Small intestine (tissue), 7 donors: Measurements from ENCODE around the gene CELA2B. TPM values are rescaled to one million over a fixed set of nuclear protein-coding genes. Genes with fewer than 3 reads are reported as not detected.

Experiments used
- DNase-seq, 2 donors: peaks; one replicate each; pipeline versions ENCODE4 v3.0.0 to v3.0.0-alpha.2; 2013
- FAIRE-seq: peaks from 2 replicates; lab custom pipeline; 2012; peaks lifted over from hg19 to GRCh38; lab: Jason Lieb, UNC
- H3K27ac ChIP-seq, 3 donors: one replicate each; pipeline ENCODE4 v1.5.1; 2013; ENCODE audit warnings: low read length in 2 of 3, mild to moderate bottlenecking in 2 of 3, control low read depth in 1 of 3, inconsistent platforms in 1 of 3, low read depth in 1 of 3, moderate library complexity in 1 of 3
- H3K27me3 ChIP-seq, 3 donors: one replicate each; pipeline ENCODE4 v1.6.1; 2013; ENCODE audit warnings: low read length in 3 of 3, inconsistent platforms in 1 of 3; ENCODE audit not compliant: control insufficient read depth in 3 of 3, insufficient read depth in 3 of 3
- H3K36me3 ChIP-seq, 3 donors: one replicate each; pipeline ENCODE4 v1.6.1; 2013; ENCODE audit warnings: low read length in 3 of 3, inconsistent platforms in 1 of 3, low read depth in 1 of 3, mild to moderate bottlenecking in 1 of 3, moderate library complexity in 1 of 3; ENCODE audit not compliant: control insufficient read depth in 3 of 3, insufficient read depth in 2 of 3
- H3K4me1 ChIP-seq, 3 donors: one replicate each; pipeline ENCODE4 v1.6.1; 2013; ENCODE audit warnings: low read length in 2 of 3, inconsistent platforms in 1 of 3, low read depth in 1 of 3, mild to moderate bottlenecking in 1 of 3, moderate library complexity in 1 of 3; ENCODE audit not compliant: control insufficient read depth in 3 of 3, insufficient read depth in 2 of 3
- H3K4me3 ChIP-seq, 3 donors: one replicate each; pipeline ENCODE4 v1.5.1; 2013; ENCODE audit warnings: low read length in 3 of 3, control low read depth in 1 of 3, inconsistent platforms in 1 of 3, low read depth in 1 of 3, mild to moderate bottlenecking in 1 of 3, moderate library complexity in 1 of 3
- H3K9me3 ChIP-seq, 2 donors: one replicate each; pipeline ENCODE4 v1.6.1; 2013; ENCODE audit warnings: low read depth in 1 of 2, low read length in 1 of 2; ENCODE audit not compliant: control insufficient read depth in 2 of 2, insufficient read depth in 1 of 2
- WGBS, 3 donors: extraction: QIAGEN DNeasy Blood & Tissue Kit; methylation state at CpG; one replicate each; pipeline ENCODE4 v1.1.7; 2013; 5-methylcytosine and 5-hydroxymethylcytosine counted together
- polyA plus RNA-seq, 4 donors: library from polyadenylated mRNA; stranded (reverse) in 3 of 4; unstranded in 1 of 4; fragments of 200-250 nt in 3 of 4; fragments of 120-200 nt in 1 of 4; gene quantifications; one replicate each; pipeline versions ENCODE4 v1.2.1 to v1.2.3, GENCODE V29; 2013
- donor health status: healthy with polysubstance abuse.
- donor health status: control.
- donor health status: control.
- donor health status: Bipolar disorder and iron deficiency.
- donor health status: healthy.

The CELA2B gene
- polyA plus RNA-seq, 4 donors, result not detected

DNA sequence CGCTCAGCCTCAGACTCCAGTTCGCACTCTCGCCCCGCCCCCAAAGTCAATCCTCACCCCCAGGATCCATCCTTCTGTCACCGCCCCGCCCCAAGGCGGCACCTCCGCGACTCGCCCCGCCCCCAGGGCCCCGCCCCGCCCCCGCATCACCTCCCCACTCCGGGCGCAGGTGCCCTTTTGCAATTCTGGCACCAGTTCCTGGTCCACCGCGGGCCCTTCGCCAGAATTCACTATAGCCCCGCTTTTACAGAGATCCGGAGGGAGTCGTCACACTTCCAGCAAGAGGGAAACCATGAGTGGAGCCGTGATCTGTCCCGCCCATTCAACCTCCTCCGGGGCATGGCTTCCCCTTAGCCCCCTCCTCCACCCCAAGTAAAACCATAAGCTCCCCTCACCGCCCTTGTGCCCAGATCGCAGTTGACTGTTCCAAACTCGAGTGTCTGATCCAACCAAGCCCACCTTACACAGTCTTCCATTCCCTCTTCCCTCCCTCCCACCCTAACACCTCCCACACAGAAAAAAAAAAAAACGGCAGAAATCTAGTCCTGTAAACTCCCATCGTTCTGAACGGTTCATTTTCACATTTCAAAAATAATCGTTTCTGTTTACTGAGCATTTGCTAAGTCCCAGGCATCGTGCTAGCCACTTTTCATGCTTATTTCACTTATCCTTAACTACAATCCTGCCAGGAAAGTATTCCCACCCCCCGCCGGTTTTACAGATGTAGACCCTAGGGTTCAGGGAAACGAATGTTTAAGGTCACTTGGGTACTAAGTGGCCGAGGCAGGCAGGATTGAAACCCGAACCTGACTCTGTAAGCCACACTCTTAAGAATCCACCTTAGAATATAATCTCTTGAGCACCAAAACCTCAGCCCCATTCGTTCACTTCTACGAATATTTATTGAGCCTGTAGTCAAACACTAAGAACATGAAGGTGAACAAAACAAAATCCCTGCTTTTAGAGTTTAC is 49.4 kb downstream of the CELA2B start:
- Histone ChIP-seq H3K4me1 (peaks cover 3 to 22% (median 5%) of the 10 kb centered on the region in 3 donors), H3K36me3 (no peaks in the 10 kb centered on the region), H3K9me3 (no peaks in the 10 kb centered on the region), H3K4me3 (peak overlapping the region; percentile 12 to 55 (median 54)), H3K27me3 (no peaks in the 10 kb centered on the region), H3K27ac (peak overlapping the region; percentile 86 to 100 (median 88))
- DNase-seq (peak; percentile 23 to 99), FAIRE-seq (no peak)
- WGBS, 3 donors, result 3% methylated on average over 36 to 40 of the region's 40 CpGs

DNA sequence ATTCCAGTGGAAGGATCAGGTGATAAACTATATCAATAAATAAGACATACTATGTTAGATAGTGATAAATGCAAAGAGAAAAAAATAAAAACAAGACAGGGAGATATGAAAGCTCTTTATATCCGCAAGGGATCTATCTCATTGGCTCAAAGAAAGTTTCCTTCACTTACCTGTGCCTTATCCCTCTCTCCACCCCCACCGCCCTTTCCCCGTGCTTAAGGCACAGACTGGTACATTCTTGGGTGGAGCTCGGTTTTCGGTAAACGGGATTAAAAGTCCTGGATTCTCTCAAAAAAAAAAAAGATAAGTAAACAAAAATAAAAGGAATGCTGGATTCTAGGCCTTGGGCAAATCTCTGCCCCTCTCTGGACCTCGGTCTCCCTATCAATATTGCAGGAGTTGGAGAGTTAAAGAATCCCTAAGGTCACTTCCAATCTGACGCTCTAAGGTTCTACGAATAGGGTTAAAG is 50.2 kb downstream of the CELA2B start:
- peak overlapping the region in 2 of 3 donors; percentile 9 to 69 for H3K4me3 ChIP-seq
- no peaks in the 10 kb centered on the region for H3K9me3 ChIP-seq
- WGBS, 3 donors, result 7 to 11% (median 10%) methylated on average over 9 of the region's 9 CpGs
- peak overlapping the region; percentile 86 to 100 (median 88) for H3K27ac ChIP-seq
- H3K27me3 ChIP-seq, result no peaks in the 10 kb centered on the region
- peaks cover 0 to 6% (median 0%) of the 10 kb centered on the region in 3 donors for H3K36me3 ChIP-seq
- H3K4me1 ChIP-seq, result peaks cover 3 to 22% (median 5%) of the 10 kb centered on the region in 3 donors
- no peak for FAIRE-seq
- DNase-seq, result no peak

DNA sequence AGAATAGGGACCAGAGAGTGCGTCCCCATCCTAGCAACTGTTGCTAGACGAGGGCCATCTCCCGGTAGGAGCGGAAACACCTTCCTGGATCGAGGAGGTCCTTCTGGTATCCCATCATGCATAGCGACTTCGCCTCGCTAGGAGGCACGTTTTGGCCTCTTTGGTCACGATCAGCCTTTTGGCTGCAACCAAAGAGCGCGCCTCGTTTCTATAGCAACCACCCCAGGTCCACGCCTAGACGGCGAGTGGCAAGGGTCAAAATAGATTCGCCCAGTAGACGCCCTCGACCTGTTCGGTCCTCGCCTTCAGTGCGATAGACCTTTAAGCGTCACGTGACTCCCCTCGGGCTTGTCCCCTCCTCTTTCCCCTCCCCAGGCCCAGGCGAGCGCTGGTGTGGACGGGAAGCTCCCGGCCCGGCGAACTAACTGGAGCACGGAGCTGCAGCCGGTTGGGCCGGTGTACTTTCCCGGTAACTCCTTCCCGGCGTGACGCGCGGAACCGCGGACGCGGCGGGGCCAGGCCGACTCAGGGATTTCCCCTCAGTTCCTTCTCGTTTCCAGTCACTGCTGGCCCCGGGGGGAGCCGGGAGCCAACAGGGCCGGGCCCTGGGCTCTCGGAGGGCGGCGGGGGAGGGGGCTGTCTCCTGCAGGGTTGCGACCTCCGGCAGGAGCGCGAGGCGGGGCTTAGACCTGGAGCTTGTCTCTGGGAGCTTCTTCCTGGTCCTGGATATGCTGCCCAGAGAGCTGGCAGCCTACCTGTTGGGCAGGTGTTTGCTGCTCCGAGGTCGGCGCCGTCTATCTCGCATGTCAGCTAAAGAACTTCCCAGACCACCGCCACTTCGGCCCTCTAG is 50.8 kb downstream of the CELA2B start, which contains the start of gene DNAJC16:
DNAJC16 (plus strand) TSS at position 359 of the 850 bp plus-strand sequence. CDS start 2,258 bp downstream, outside the sequence.
- peaks cover 3 to 22% (median 5%) of the 10 kb centered on the region in 3 donors for H3K4me1 ChIP-seq
- peaks cover 0 to 6% (median 0%) of the 10 kb centered on the region in 3 donors for H3K36me3 ChIP-seq
- DNase-seq (peak; percentile 100), FAIRE-seq (peak; percentile 23)
- H3K27me3 ChIP-seq, result no peaks in the 10 kb centered on the region
- WGBS, 3 donors, result 0 to 1% (median 0%) methylated on average over 58 to 65 of the region's 65 CpGs
- H3K4me3 ChIP-seq, result peak within 1 kb of the TSS; percentile 43 to 82 (median 69)
- H3K27ac ChIP-seq, result peak within 1 kb of the TSS; percentile 88 to 100 (median 90)
- no peaks in the 10 kb centered on the region for H3K9me3 ChIP-seq

DNA sequence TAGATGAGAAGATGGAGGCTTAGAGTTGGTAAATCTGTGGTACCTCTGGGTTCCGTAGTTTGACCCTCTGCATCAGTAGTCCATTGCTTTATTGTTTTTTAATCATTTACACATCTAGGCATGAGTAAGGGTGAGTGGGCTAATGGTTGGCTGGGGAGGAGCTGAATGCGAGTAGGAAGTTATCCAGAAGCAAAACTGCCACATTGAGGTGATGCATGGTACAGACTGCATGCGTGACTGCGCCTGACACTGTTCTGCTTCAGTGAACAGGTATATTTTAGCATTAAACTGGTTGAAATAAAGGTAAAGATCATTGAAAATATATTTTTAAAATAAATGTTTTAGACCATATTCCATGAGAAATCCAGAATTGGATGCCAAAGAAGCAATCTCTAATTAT is 55.1 kb downstream of the CELA2B start:
- 94 to 97% (median 96%) methylated on average over 4 of the region's 4 CpGs for WGBS, 3 donors
- H3K4me3 ChIP-seq, result no peak overlapping the region

DNA sequence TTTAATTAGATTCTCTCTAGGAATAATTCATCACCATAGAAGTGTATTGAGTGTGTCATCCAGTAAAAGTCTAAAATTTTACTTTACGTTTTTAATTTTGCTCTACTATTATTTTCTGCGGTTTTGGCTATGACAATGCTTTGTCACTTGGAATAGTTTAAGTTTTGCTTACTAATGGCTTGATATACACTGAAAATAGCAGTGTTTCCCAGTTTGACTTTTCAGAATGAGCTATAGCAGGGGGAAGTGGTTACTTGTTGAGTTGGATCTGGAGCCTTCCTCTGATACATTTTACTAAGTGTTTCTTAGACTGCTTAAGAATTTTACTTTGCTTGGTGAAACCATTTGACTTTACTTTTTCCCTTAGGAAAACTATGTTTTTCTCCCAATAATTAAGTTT is 55.8 kb downstream of the CELA2B start:
- Histone ChIP-seq H3K9me3 (no peaks in the 10 kb centered on the region), H3K4me1 (peaks cover 0 to 5% (median 0%) of the 10 kb centered on the region in 3 donors), H3K4me3 (no peak overlapping the region), H3K36me3 (peaks cover 2 to 23% (median 3%) of the 10 kb centered on the region in 3 donors), H3K27me3 (no peaks in the 10 kb centered on the region), H3K27ac (no peak overlapping the region)
- FAIRE-seq, result no peak
- no peak for DNase-seq
- 64 to 86% (median 82%) methylated on average over 2 of the region's 2 CpGs for WGBS, 3 donors

More for the DNA sequence above, 55.1 kb downstream of the CELA2B start:
- DNase-seq (no peak), FAIRE-seq (no peak)
- H3K27ac ChIP-seq, result no peak overlapping the region
- no peaks in the 10 kb centered on the region for H3K9me3 ChIP-seq
- peaks cover 0 to 18% (median 2%) of the 10 kb centered on the region in 3 donors for H3K36me3 ChIP-seq
- peaks cover 0 to 5% (median 3%) of the 10 kb centered on the region in 3 donors for H3K4me1 ChIP-seq
- H3K27me3 ChIP-seq, result no peaks in the 10 kb centered on the region

DNA sequence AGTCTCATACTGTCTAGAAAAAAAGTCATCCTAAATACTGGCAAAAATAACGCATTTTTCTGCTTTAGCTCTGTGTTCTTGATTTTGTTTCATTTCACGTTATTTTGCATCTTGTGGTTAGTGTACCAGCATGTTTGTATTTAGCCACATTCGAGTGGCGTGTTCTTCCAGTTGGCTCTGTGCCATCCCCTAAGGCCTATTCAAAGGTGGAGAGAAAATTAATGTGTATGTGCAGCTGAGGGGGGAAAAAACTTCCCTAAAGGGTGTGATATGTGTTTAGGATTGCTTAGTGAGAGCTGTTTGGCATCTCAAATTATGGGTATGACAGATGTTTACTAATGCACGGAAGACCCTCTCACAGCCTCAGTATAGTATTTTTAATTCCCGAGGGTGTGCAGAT is 62.9 kb downstream of the CELA2B start:
- H3K4me3 ChIP-seq, result no peak overlapping the region
- WGBS, 3 donors, result 82 to 89% (median 87%) methylated on average over 6 of the region's 6 CpGs
- H3K9me3 ChIP-seq, result no peaks in the 10 kb centered on the region
- no peak overlapping the region for H3K27ac ChIP-seq
- no peaks in the 10 kb centered on the region for H3K27me3 ChIP-seq
- no peak for DNase-seq
- FAIRE-seq, result no peak
- no peaks in the 10 kb centered on the region for H3K4me1 ChIP-seq
- H3K36me3 ChIP-seq, result peaks cover 8 to 58% (median 18%) of the 10 kb centered on the region in 3 donors

DNA sequence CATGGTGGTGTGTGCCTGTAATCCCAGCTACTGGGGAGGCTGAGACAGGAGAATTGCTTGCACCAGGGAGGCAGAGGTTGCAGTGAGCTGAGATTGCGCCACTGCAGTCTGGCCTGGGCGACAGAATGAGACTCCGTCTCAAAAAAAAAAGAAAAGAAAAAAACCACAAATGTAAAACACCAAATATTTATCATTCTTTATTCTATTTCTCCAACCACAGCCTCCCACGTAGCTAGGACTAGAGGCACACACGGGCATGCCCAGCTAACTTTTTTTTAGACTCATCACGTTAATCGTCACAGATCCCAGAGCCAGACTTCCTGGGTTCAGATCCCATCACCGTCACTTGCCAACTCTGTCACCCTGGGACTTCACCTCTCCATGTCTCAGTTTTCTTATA is 64.3 kb downstream of the CELA2B start:
- DNase-seq (no peak), FAIRE-seq (no peak)
- Histone ChIP-seq H3K27me3 (no peaks in the 10 kb centered on the region), H3K4me3 (no peak overlapping the region), H3K36me3 (peaks cover 8 to 57% (median 20%) of the 10 kb centered on the region in 3 donors), H3K4me1 (no peaks in the 10 kb centered on the region), H3K27ac (no peak overlapping the region), H3K9me3 (no peaks in the 10 kb centered on the region)
- 89 to 95% (median 90%) methylated on average over 8 of the region's 8 CpGs for WGBS, 3 donors
